Ramos (cell line): ENCODE measurements around the gene RNF223.
"Not testable (repeated sequence)": the region's sequence is repeated elsewhere in the genome, so short reads cannot be mapped to it uniquely, and the experiment has no call there.

Experiments
- in situ Hi-C: fragments of 300-500 bp; cut with MboI; formaldehyde crosslinking; loops from one replicate; pipeline ENCODE4 v1.14.3; 2022; ENCODE audit warnings: low sequenced_read_pairs; ENCODE audit not compliant: unreplicated experiment

The RNF223 gene

GRCh38 chr1:1111516-1112236 lies 37.6 kb upstream of the RNF223 start:
- in situ Hi-C loops = loop anchor here (5.0 to 10.0 kb wide), 2 partner anchors 59 to 123 kb away; partner anchors contain the start of genes B3GALT6 and SDF4

DNA sequence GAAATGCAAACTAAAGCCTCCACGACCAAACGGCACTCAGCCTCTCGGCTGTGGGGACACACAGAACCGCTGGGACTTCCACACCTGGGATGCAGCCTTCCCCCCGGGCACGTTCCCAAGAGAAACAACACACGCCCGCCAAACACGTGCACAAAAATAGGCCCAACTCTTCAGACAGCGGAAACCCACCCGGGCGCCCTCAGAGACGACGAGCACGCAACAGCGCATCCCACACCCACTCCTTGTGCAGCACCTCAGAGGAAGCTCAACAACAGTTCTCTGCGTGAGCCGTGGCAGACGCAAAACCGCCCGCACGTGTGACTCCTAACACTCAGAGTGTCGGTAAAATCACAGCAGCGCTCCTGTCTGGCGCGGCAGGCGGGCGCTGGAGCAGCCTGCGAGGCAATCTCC lies 36.5 kb upstream of the RNF223 start:
- in situ Hi-C loops = loop anchor here (5.0 to 10.0 kb wide), 2 partner anchors 58 to 124 kb away; partner anchors contain the start of genes B3GALT6 and SDF4

- in situ Hi-C loops = loop anchor here (5.0 to 10.0 kb wide), 2 partner anchors 57 to 125 kb away; partner anchors contain the start of genes B3GALT6 and SDF4
Observed at GRCh38 chr1:1109743-1110142, 35.6 kb upstream of the RNF223 start.

DNA sequence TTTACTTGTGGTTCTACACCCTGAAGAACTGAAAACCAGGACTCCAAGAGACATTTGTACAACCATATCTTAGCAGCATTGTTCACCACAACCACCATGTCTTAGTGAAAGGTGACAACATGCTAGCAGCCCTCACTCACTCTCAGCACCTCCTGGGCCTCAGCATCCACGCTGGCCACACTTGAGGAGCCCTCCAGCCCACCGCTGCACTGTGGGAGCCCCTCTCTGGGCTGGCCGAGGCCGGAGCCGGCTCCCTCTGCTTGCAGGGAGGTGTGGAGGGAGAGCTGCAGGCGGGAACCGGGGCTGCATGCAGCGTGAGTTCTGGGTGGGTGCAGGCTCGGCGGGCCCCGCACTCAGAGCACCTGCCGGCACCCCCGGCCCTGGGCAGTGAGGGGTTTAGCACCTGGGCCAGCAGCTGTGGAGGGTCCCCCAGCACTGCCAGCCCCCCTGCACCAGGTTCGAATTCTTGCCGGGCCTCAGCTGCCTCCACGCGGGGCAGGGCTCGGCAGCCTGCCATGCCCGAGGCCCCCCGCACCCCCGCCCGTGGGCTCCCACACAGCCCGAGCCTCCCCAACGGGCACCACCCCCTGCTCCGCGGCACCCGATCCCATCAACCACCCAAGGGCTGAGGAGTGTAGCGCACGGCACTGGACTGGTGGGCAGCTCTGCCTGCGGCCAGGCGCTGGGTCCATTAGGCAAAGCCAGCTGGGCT lies 32.6 kb upstream of the RNF223 start:
- in situ Hi-C loops = no loop called here

DNA sequence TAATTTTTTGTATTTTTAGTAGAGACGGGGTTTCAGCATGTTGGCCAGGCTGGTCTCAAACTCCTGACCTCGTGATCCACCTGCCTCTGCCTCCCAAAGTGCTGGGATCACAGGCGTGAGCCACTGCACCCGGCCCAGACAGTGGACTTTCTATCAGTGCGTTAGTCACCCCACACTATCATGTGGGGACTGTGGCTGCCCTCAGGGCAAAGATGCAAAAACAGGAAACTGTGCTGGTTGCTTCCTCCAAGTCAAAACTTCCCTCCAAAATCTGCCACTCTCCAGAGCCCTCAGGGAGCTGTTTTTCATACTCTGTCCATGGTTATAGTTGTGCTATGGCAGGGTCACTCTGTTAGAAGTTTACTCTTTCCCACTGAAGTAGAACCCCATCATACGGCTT lies 30.0 kb upstream of the RNF223 start:
- in situ Hi-C loops = loop anchor here (5.0 kb wide), 1 partner anchor 43 kb away; no protein-coding TSS in a partner anchor

DNA sequence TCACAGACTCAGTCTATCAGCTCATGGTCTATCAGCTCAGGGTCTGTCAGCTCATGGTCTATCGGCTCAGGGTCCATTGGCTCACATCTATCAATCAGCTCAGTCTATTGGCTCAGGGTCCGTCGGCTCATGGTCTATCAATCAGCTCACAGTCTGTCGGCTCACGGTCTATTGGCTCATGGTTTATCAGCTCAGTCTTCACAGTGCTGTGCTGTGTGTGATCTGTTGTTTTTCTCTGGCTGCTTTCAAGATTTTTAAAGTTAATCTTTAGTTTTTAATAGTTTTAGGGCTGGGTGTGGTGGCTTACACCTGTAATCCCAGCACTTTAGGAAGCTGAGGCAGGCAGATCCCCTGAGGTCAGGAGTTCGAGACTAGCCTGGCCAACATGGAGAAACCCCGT lies 27.4 kb upstream of the RNF223 start:
- in situ Hi-C loops = loop anchor here (5.0 kb wide), 1 partner anchor 46 kb away; no protein-coding TSS in a partner anchor

- in situ Hi-C loops = loop anchor here (5.0 kb wide), 1 partner anchor 47 kb away; no protein-coding TSS in a partner anchor
Observed at GRCh38 chr1:1100296-1100695, 26.2 kb upstream of the RNF223 start.

DNA sequence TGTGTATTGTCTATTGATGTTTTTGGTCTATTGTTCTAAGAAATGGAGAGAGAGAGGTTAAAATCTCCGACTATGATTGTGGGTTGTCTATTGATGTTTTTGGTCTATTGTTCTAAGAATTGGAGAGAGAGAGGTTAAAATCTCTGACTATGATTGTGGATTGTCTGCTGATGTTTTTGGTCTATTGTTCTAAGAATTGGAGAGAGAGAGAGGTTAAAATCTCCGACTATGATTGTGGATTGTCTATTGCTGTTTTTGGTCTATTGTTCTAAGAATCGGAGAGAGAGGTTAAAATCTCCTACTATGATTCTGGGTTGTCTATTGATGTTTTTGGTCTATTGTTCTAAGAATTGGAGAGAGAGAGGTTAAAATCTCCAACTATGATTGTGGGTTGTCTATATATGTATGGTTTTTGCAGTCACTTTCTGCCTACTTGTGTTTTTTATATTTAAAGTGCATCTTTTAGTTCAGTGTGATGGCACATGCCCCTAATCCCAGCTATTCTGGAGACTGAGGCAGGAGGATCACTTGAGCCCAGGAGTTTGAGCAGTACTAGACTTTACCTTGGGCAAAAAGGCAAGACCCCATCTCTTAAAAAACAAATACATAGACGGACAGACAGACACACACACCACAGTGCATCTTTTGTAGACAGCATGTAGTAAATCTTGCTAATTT lies 25.5 kb upstream of the RNF223 start:
- in situ Hi-C loops = loop anchor here (5.0 kb wide), 1 partner anchor 48 kb away; no protein-coding TSS in a partner anchor

DNA sequence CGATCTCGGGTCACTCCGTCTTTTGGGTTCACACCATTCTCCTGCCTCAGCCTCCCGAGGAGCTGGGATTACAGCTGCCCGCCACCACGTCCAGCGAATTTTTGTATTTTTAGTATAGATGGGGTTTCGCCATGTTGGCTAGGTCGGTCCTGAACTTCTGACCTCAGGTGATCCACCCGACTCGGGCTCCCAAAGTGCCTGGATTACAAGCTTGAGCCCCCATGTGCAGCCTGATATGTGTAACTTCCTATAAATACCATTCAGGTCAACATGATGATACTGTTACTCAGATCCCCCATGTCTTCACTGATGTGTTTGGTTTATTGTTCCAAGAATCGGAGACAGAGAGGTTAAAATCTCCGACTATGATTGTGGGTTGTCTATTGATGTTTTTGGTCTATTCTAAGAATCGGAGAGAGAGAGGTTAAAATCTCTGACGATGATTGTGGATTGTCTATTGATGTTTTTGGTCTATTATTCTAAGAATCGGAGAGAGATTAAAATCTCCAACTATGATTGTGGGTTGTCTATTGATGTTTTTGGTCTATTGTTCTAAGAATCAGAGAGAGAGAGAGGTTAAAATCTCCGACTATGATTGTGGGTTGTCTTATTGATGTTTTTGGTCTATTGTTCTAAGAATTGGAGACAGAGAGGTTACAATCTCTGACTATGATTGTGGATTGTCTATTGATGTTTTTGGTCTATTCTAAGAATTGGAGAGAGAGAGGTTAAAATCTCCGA lies 24.7 kb upstream of the RNF223 start:
- in situ Hi-C loops = no loop called here

GRCh38 chr1:1096136-1096535 lies 22.0 kb upstream of the RNF223 start:
- in situ Hi-C loops = not testable (repeated sequence)

GRCh38 chr1:1094981-1095380 lies 20.9 kb upstream of the RNF223 start:
- in situ Hi-C loops = no loop called here

GRCh38 chr1:1093610-1093943 lies 19.5 kb upstream of the RNF223 start:
- in situ Hi-C loops = no loop called here

DNA sequence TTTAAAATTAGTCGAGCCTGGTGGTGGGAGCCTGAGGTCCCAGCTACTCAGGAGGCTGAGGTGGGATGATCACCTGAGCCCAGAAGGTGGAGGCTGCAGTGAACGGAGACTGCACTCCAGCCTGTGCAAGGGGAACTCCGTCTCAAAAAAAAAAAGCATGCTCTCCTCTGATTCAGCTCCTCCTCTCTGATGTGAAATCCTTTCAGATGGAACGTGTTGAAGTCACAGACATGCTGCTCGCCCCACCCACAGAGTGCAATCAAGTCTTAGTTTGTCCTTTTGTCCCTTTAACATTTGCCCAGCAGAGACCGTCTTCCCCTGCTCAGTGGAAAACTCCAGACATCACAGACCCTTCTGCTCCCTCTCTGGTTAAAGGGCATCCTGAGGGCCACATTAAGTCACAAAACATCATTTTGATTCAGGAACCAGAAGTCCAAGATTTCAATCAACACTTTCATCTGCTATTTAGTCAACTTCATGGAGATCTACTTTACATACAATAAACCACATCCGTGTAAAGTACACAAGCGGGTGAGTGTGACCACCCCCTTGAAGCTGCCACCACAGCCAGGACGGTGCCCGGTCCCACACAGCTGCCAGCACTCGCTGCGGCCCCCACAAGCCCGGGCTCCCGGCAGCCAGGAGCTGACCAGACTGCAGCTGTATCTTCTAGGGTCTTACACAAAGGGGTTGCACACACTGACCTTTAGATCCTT lies 18.9 kb upstream of the RNF223 start:
- in situ Hi-C loops = no loop called here

DNA sequence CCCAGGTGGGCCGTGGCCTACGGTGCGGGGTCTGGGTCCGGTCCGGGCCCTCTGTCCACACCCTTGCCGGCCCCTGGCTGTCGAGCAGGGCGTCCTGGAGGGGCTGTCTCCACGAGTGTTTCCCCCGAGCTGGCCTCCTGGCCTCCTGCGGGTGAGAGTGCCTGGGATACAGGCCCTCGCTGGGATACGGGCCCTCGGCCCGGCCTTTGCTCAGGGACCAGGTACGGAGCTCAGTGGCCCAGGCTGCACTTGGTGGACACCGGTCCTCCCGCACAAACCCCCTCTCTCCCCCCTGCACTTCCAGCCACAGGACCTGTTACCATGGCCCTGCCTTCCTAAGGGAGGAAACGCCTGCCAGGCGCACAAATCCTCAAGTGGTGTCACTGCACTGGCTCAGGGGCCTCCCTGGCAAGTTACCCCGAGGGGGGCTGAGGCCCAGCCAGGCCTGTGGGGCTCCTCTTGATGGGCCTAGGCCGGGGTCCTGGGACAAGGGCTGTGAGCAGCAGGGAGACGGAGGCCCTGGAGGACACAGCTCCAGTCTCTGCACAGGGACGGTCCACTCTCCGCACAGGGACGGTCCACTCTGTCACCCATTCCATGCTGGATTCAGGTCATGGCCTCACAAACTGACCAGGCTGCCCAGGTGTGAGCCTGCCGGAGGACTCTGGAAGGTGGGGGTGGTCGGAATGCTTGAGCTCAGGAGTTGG lies 18.2 kb upstream of the RNF223 start:
- in situ Hi-C loops = no loop called here

- in situ Hi-C loops = no loop called here
Observed at GRCh38 chr1:1091344-1092148, 17.4 kb upstream of the RNF223 start.

DNA sequence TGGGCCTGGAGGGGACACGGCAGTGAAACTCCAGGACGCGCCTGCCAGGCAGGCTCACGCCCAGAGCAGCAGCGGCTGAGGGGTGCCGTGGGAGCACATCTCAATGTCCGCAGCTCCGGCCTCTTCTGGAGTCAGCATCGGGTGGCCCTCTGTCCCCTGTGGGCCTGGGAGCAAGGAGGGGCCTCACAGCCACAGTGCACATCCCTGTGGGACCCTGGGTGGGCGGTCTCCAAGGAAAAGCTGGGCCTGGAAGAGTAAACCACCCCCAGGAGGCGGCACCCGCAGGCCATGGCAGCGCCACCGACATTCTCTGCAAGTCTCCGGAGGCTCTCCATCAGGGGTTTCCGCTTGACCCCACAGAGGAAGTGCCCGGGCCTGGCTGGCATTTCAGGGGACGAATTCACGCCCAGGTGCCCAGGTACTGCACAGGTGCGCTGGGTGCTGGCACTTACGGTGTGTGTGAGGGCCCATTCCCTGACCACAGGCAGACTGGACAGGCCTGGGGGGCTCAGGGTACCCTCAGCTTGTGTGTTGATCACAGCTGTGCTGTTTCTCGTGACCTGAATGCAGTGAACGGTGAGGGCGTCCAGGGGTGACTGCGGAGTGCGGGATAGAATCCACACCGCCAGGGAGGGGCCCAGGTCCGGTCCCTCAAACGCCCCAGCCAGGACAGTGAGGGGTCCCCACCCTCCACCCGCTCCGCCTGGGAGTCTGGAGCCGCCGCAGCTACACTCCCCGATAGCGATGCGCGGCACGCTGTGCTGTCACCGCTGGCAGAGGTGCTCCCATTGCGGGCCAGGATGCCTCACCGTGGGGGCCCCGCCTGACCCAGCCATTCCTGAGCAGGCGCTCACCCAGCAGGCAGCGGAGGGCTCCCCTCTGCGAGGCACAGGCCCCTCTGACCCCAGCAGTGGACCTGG lies 16.6 kb upstream of the RNF223 start:
- in situ Hi-C loops = no loop called here
